Astrocyte of the spinal cord (primary cell): ENCODE data around the gene C4orf50.

ENCODE experiments used
- DNase-seq: peaks from one replicate; pipeline ENCODE4 v3.0.0; 2011; ENCODE audit warnings: low read depth, low spot score
- H3K4me3 ChIP-seq: 2 replicates; pipeline ENCODE4 v1.5.1; 2011; ENCODE audit warnings: low read depth, mild to moderate bottlenecking, low read length, moderate library complexity
- CTCF ChIP-seq: IDR thresholded peaks from 2 replicates; pipeline ENCODE4 v1.5.1; 2012; ENCODE audit warnings: low read depth, mild to moderate bottlenecking, low read length, inconsistent platforms
- in situ Hi-C: cut with HindIII; loops from 2 replicates; pipeline ENCODE4 v1.10.0; 2017; ENCODE audit warnings: low sequenced_read_pairs

Gene C4orf50

DNA sequence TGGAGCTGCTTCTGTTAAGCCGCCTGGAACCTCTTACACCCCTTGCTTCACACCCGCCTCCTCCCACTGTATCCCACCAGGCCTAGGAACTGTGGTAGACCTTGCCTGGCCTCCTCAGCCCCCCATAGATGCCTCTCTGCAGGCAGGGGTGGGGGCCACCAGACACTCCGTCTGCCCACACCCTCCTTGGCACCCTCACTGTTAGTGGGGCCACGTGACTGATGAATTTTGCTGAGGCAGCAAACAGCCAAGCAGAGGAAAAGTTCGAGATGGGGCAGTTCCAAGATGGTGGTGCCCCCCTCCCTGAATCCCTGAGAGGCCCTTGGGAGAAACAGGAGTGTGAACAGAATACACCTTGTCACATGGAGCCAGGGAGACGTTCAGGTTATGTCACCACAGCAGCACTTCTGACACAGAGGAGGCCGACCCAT lies 41.2 kb upstream of the C4orf50 start:
- in situ Hi-C loops, result no loop called here
- DNase-seq, result no peak
- TF ChIP-seq CTCF, result no peak
- no peak overlapping the region for H3K4me3 ChIP-seq

DNA sequence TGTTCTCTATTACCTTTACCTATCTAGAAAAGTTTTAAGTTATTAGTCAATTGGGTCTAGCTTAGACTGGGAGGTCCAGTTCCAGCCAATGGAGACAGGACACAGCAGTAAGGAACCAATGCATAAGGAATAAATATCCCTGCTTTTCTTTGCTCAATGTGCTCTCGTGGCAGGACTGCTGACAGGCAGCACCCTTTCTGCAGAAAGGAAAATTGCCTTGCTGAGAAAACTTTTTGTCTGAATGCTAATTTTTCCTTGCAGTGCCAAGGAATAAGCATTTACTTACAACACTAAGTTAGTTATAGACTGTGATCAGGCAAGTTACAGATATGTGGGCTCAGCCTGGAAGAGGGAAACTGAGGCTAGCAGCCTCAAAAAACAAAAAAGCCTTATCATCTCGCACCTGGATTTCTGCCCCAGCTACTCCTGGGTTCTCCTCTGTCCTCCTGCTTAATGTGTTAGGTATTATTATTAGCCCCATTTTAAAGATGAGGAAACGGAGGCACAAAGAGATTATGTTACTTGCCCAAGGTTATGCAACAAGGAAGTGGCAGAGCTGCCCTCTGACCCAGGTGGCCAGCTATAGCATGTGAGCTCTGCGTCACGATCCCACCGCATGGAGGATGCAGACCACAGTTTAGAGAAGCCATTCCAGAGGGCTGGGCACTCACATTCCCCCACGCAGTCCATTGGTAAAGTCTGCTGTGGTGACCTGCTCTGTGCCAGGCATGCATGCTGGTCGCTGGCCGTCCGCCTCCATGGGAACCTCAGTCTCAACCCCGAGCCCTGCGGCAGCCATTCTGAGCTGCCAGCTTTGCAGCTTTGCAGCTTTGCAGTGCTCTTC lies 40.5 kb upstream of the C4orf50 start:
- DNase-seq, result no peak
- TF ChIP-seq CTCF, result no peak
- in situ Hi-C loops, result no loop called here
- H3K4me3 ChIP-seq, result no peak overlapping the region

DNA sequence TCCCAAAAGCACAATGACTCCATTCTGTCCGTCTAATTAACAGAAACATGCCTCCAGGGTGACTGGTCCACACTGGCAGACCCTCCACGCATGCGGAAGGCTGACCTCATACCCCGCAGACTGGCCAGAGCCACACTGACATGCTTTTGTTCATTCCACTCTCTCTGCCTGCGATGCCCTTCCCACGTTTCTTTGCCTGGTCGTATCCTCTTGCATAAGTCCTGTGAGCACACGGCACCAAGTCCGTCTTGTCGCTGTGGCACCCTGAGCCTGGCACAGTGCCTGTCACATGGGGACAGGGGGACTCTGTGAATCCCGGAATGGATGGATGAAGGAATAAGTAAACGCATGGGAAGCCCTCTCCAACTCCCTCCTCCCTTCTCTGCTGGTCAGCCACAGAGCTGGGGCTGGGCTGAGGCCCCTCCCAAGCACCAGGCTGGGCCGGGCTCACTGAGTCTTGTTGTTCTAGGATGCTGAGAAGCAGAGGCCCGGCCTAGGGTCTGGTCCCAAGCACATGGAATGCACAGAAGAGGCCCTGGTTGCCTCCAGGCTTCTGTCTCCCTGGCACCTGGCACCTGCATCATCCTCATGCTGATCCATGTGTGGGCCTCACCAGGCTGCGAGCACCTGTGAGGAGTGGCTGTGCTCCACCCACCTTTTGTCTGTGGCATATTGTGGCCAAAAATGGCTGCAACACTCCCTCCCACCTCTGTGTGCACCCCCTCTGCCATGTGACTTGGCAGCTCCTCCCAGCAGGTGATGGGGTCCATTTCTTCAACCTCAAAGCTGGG lies 38.9 kb upstream of the C4orf50 start:
- DNase-seq, result no peak
- in situ Hi-C loops, result no loop called here
- no peak overlapping the region for H3K4me3 ChIP-seq
- TF ChIP-seq CTCF, result no peak

DNA sequence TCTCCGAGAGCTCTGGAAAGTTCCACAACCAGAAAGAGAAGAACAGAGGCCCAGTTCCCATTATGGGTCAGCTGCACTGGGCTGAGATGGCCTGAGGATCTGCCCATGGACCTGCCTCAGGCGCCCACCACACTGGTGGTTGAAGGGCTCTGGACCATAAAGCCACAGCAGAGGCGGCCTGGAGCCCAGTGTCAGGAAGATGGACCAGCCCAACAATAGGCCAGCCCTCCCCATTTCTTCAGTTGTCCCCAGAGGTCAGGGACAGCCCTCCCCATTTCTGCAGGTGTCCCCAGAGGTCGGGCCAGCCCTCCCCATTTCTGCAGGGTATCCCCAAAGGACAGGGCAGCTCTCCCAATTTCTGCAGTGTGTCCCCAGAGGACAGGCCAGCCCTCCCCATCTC lies 37.2 kb upstream of the C4orf50 start:
- no peak for DNase-seq
- H3K4me3 ChIP-seq, result no peak overlapping the region
- in situ Hi-C loops, result no loop called here
- TF ChIP-seq CTCF, result no peak

GRCh38 chr4:6055030-6055429 lies 36.8 kb upstream of the C4orf50 start:
- no peak overlapping the region for H3K4me3 ChIP-seq
- in situ Hi-C loops, result no loop called here
- no peak for TF ChIP-seq CTCF
- DNase-seq, result no peak

DNA sequence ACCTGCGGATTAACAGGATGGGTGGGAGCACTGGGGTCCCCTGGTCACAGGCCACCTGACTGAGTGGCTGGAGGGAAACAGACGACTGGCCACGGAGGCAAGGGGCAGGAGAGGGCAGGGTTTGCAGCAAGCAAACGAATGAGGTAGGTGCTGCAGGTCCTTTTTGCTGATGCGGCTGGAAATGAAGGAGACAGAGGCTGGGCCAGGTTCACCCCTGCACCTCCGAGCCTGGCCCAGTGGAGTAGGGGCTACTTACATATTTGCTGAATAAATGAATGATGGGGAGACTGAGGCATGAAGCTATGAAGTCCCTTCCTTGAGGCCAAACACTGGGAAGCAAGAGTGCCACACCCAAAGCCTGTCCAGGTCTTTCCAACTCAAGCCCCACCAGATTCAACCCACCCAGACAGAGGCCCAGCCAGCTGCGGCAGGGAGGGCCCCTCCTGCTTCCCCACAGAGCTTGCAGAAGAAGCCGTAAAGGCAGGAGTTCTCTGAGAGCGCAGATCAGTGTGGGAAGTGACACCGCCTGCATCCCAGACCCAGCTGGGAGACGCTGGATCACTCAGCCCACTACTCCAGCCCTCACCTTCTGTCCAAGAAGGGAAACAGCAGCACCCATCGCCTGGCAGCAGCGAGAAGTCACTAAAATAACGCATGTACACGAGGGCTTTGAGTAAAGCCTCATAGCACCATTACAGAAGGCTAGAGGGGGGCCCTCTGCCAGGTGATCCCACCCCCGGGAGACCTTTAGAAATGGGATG lies 36.1 kb upstream of the C4orf50 start:
- H3K4me3 ChIP-seq, result no peak overlapping the region
- in situ Hi-C loops, result no loop called here
- no peak for DNase-seq
- no peak for TF ChIP-seq CTCF
